CD4-positive, alpha-beta T cell treated with Interleukin-4 for 4 hours (primary cell): ENCODE measurements around the gene KCNJ11.
"Not testable (repeated sequence)": the region's sequence is repeated elsewhere in the genome, so short reads cannot be mapped to it uniquely, and the experiment has no call there.

ENCODE experiments used
- DNase-seq: peaks from one replicate; pipeline ENCODE4 v3.0.0-alpha.2; 2020

KCNJ11 gene

DNA sequence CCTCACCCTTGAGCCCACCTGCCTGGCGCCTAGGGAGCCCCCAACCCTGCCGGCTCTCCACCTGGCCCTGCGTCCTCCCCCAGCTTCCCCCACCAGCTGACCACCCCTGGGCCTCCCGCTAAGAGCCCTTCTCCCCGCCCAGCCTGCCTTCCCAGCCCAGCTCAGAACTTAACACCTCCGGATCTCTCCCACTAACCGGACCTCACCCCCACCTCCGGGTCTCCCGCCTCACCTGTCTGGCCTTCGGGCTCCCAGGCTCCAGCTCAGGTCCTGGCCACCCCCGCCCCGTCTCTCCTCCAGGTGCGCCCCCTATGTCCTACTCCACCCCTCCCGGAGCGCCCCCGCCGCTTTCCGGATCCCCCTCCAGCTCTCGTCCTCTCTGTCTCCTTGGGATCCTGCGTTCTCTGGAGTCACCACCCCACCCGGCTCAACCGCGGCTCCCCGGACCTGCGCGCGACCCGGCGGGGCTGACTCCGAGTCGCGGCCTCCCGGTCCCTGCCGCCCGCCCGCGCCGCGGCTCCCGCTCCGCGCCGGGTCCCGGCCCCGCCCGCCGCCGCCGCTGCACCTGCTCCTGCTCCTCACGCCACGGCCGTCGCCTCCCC, at the start of gene KCNJ11:
TSS of gene KCNJ11 (minus strand) at position 51 of the 602 bp plus-strand sequence. CDS start 568 bp downstream, outside the sequence.
- DNase-seq: no peak

DNA sequence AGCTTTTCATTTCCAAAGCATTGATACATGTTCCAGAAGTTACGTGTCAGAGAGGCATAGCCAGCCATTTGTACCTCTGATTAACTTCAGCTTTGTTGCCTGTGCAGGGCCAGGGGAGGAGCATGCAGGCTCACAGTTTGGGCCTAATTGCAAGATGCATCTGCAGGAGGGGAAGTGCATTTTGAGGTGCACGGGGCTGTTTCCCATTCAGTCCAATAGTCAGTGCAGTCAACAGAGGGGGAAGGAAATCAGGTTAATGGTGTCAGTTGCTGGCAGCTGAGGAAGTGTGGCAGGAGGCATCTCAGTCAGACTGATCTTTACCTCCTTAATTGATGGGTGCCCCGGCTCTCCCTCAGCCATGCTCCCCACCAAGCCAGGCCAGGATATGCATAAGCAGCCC, 48.9 kb upstream of the KCNJ11 start:
- no peak for DNase-seq

GRCh38 chr11:17434108-17434507, 45.6 kb upstream of the KCNJ11 start:
- no peak for DNase-seq

DNA sequence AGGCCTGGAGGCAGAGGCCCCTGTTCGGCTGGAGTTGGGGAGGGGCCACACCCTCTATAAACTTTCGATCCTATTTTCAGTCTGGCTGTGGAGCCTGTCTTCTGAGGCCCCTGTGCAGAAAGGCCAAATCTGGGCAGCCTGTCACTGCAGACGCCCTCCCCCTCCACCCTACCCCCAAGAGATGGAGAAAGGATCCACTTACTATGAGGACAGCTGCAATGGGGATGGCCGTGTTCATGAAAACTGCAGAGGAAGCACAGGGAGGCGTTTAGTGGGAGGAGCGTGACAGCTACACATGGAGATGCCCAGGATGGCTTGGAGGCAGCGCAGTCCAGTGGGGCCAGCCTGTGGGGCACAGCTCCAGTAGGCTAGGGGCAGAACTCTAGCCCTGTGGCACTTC, 43.5 kb upstream of the KCNJ11 start:
- no peak for DNase-seq

DNA sequence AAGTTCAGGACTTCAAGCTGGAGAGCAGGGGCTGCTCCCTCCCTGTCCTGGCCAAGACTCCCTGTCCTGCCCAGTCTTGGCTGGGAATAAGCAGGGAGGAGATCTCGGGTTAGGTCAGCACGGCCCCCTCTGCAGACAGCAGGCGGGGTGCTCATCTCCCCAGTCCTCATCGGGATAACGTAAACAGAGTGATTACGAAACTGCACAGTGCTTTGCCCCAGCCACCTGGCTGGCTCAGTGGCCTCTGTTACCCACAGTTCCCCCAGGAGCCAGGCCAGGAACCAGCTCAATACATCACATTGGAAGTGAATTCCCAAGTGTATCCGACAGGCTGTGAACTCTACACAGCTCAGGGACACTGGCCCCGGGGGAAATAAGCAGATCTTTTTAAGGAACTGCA, 42.7 kb upstream of the KCNJ11 start:
- no peak for DNase-seq

DNA sequence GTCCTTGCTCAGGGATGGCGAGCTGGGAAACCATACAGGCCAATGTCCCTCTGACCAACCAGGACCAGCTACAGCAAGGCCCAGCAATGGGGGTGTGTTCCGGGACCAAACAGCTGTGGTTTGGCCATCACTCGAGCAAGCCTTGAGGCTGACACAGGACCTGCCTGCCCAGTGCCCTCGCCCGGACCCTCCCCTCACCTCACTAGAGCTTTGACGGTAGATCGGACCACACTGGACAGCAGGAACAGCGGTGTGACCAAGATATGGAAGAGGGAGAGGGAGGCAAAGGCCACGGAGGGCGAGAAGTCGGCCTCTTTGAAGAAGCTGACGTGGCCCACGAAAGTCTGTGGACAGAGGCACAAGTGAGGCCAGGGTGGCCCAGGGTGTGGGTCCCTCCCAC, 42.2 kb upstream of the KCNJ11 start:
- DNase-seq: no peak

GRCh38 chr11:17428925-17429324, 40.5 kb upstream of the KCNJ11 start:
- no peak for DNase-seq

DNA sequence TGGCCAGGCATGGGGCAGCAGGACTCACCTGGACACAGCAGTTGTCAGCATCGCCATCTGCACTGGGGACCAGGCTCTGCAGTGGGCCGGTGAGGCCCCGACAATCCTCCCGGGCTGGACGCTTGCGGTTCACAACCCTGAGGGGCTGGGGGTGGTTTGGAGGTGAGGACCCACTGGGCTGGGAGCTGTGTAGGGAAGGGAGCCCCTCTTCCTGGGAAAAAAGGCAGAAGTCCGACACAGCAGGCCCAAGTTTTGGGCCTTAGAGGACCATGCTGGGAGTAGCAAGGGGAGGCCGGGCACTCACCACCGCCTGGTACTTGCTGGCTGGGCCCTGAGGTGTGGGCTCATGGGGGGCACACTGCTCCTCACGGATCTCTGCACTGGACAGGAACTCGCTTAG, 39.8 kb upstream of the KCNJ11 start:
- DNase-seq: no peak

DNA sequence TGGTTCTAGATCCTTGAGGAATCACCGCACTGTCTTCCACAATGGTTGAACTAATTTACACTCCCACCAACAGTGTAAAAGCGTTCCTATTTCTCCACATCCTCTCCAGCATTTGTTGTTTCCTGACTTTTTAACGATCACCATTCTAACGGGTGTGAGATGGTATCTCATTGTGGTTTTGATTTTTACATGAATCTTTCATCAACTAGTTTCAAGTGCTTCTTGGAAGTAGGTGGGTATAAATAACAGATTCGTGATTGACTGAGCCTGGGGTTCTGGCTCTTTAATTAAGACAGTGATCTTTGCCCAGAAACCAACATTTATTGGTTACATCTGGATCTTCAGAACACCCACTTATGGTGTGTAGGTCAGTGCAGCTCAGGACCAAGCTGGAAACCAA, 37.8 kb upstream of the KCNJ11 start:
- not testable (repeated sequence) for DNase-seq

DNA sequence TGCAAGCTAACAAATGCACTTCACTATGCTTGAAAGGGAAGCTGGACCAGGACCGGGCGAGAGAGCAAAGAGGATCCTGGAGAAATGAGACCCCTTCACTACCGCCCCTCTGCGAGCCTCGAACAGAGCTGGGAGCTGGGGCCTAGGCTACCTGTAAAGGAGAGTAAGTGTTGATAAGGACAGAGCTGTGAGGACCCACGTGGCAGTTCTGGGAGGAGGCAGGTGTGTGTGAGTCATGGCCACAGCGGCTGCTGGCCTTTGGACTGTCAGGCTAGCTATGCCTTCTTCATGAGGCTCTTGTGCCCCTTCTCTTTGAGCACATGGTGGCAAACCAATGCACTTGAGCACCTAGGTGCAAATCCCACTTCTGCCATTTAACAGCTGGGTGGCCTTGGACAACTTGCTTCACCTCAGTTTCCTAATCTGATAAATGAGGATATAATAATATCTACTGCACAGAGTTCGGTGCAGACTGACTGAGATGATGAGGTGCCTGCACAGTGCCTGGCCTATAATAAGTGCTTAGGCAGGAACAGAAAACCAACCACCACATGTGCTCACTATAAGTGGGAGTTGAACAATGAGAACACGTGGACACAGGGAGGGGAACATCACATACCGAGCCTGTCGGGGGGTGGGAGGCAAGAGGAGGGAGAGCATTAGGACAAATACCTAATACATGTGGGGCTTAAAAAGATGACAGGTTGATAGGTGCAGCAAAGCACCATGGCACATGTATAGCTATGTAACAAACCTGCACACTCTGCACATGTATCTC, 35.3 kb upstream of the KCNJ11 start:
- DNase-seq: no peak

DNA sequence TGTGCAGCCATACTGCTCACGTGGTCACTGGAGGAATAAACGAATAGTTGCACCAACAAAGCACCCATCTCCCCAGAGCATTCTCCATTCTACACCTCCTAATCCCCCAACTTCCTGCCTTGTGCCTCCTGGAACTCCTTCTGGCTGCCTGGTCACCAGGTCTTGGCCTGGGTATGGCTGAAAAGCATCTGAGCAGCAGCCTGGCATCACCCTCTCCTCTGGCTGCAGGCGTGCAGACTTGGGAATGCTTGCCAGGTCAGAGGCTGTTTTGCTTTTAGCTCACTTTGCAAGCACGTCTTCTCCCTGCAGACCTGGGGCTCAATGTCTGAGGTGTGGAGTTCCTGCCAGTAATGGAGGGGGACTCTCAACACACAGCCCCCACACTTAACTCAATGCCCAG, 33.3 kb upstream of the KCNJ11 start:
- no peak for DNase-seq

- no peak for DNase-seq
Observed at GRCh38 chr11:17418444-17419081, 30.1 kb upstream of the KCNJ11 start.

DNA sequence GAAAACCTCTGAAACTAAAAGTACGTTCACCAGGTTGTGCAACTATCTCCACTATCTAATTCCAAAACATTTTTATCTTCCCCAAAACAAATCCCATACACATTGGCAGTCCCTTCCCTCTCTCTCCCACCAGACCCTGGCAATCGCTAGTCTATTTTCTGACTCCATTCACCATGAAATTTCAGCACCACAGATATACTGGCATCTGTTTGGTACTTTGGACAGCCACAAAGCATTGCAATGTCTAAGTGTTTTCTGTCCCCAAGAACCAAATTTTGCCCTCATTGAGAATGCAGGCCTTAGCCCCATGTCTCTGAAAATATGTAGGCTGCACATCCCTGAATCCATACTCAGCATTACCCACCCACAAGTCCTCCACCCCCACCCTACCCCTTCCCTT, 28.0 kb upstream of the KCNJ11 start:
- no peak for DNase-seq

DNA sequence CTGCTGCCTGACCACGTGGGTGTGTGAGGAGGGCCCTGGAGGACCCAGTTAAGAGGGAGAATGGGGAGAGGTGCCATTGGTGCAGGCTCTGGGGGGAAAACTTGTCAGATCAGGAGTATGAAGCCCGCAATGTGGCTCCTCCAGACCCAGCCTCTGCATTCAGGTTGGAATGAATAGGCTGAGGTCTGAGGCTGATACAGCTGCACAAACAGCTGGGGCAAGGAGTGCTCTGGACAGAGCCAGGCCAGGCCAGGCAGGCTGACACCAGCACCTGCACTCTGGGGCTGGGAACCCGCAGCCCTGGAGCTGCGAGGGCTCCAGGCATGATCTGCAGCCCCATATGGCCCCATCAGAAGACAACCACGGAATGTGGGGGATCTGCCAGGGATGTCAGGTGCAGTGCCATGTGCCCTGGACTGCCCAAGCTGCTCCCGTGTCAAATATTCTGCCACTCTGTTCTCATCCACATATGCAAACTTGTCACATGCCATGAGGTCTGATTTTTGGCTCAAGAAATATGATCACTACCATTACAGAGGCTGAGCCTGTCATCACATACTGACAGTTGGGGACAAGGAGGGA, 27.2 kb upstream of the KCNJ11 start:
- no peak for DNase-seq

DNA sequence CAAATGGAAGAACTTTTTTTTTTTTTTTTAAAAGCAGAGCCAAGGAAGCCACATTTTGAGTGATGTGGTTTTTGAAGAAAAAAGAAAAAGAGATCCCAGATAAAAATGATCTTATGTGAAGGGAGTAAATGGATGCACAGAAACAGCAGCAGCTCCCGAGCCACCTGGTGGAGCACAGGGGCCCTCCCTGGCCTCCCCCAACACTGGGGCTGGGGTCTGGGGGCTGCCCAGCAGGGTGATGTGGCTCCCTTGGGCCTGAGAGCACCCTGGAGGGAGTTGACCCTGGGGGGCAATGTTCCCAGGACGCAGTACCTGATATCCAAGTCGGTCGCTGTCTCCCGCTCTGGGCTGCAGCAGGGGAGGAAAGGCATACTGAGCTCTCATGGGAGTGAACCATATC, 26.5 kb upstream of the KCNJ11 start:
- no peak for DNase-seq

DNA sequence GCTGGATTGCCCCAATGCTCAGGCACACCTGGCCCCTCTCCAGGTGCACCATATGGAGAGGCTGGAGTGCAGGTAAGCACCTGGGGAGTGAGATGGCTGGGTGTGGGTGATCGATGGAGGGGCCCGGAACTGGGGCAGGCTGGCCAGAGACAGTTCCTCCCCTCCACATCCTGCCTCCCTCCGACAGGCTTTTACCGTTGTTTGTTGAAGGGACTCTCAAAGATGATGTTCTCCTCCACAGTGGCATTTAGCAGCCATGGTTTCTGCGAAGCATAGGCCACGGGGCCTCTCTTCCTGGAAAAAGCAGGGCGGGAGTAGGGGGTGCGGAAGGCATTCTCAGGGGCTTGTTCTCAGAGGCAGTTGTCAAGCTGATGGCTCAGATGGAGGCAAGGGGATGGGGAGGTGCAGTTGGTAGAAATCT, 25.9 kb upstream of the KCNJ11 start:
- no peak for DNase-seq

GRCh38 chr11:17413414-17414316, 25.2 kb upstream of the KCNJ11 start:
- DNase-seq: no peak

DNA sequence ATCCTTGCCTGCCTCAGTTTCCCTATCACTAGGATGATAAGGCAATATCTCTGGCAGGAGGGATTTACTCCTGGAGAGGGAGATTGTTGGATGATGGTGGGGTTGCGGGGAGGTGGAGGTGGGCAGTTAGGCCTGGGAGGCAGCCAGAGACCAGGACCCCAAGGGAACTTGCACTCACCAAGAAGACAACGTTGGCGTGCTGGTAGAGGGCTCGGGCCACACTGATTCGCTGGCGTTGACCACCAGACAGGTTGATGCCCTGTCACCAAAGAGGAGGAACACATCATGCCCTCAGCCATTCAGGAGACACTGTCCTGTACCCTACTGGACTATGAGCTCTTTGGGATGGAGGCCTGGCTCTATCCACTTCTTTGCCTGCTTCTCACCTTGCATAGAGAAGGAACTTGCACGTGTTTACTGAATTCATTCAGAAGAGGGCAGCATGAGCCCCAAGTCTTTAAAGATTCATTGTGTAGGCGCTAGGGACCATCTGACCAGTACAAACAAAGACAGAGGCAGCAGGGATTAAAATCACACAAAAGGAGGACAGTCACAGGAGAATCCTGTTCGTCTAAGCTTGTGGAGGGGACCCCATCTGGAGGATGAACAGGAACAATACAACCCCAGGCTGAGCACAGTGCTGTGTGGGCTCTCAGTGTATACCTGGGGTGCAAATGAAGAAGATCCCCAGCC, 24.2 kb upstream of the KCNJ11 start:
- no peak for DNase-seq

DNA sequence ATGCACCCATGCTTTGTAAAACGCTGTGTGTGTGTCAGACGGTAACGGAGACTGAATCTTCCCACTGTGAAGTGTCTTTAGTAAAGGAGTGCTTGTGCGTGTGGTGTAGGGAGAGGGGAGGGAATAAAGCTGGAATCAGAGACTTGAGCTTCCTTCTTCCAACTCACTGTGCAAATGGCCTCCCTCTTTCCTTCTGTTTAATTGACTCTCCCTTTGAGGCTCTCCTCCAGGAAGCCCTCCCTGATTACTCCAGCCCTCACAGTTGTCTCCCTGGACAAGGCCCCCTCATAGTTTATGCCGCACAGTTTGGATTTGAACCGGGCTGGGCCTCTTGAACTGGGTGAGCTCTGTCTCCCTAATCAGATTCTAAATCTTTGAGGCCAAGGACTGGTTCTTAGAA, 23.0 kb upstream of the KCNJ11 start:
- no peak for DNase-seq

DNA sequence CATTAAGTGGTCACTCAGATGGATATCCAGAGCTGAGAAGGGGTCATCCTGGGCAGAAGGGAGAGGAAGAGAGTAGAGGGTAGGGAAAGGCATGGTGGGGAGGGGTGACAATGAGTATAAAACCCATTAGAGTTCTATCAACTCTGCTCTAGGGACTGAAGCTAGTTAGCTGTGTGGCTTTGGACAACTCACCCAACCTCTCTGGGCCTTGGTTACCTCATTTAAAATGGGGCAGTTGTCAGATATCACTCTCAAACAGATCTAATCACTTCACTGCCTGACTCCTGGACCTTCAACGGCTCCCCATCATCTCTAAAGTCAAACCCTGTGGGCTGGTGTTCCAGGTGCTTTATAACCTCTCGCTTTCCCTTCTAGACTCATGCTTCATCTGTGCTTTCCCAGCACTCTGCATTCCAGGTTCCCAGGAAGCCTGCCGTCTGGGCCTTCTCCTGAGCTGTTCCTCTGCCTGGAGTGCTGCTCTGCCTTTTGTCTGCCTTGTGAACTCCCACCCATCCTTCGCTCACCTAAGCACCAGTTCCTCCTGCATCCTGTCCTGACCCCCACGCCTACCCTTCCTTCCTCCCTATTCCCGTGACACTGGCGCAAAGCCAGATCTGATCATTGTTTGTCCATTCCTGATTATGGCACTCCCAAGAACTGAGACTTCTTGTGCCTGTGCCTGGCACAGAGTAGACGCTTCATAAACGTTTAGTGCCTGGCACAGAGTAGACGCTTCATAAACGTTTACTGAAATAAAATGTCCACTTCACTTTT, 22.3 kb upstream of the KCNJ11 start:
- no peak for DNase-seq

DNA sequence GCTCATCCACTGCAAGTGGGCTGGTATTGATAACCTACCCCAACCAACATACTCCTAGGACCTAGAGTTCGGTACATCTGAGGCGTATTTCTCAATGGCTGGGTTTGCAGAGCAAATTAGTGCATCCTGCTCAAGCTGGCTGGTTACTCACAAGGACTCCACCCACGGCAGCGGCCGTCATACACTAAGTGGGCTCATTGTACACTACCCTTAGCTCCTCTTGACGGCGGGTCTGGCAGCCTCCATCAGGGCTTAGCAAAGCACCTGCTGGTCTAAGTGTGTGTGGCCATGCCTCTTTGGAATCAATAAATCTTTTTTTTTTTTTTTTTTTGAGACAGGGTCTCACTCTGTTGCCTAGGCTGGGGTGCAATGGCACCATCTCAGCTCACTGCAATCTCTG, 20.2 kb upstream of the KCNJ11 start:
- DNase-seq: no peak
